Measurements from ENCODE around the gene KIFC3. TPM values are rescaled to one million over a fixed set of nuclear protein-coding genes. Genes with fewer than 3 reads are reported as not detected.
"Not testable (repeated sequence)": the region's sequence is repeated elsewhere in the genome, so short reads cannot be mapped to it uniquely, and the experiment has no call there.

The KIFC3 gene
- total RNA-seq, 2 experiments from 2014 or later: 0.53 TPM; not detected in 1

- Mint-ChIP-seq H3K4me1 (ENCODE audit: low read depth) (no peaks in the 10 kb centered on the region), H3K36me3 (ENCODE audit: low read depth) (no peaks in the 10 kb centered on the region), H3K9me3 (ENCODE audit: insufficient read depth) (no peaks in the 10 kb centered on the region), H3K4me3 (no peak overlapping the region), H3K27ac (no peak overlapping the region), H3K27me3 (ENCODE audit: low read depth) (no peaks in the 10 kb centered on the region)
- ATAC-seq (no peak), DNase-seq (no peak)
- ChIA-PET POLR2A (no interaction called here), CTCF (no interaction called here)
Measured at GRCh38 chr16:57788252-57788841, 13.9 kb downstream of the KIFC3 start.

GRCh38 chr16:57787519-57787905 is 14.8 kb downstream of the KIFC3 start:
- no peak for ATAC-seq
- no peak for DNase-seq
- Mint-ChIP-seq H3K9me3 (ENCODE audit: insufficient read depth) (no peaks in the 10 kb centered on the region), H3K4me3 (no peak overlapping the region), H3K27ac (no peak overlapping the region), H3K4me1 (ENCODE audit: low read depth) (no peaks in the 10 kb centered on the region), H3K27me3 (ENCODE audit: low read depth) (no peaks in the 10 kb centered on the region), H3K36me3 (ENCODE audit: low read depth) (no peaks in the 10 kb centered on the region)
- CTCF ChIA-PET: interaction anchor here (1.0 kb wide), 1 partner anchor 8 kb away, joined by 4 read pairs; no protein-coding TSS in a partner anchor
- POLR2A ChIA-PET: no interaction called here

GRCh38 chr16:57786632-57787518 is 15.4 kb downstream of the KIFC3 start:
- H3K27me3 Mint-ChIP-seq (ENCODE audit: low read depth): no peaks in the 10 kb centered on the region
- no peaks in the 10 kb centered on the region for H3K4me1 Mint-ChIP-seq (ENCODE audit: low read depth)
- ATAC-seq (no peak), DNase-seq (no peak)
- no peak overlapping the region for H3K4me3 Mint-ChIP-seq
- no peaks in the 10 kb centered on the region for H3K36me3 Mint-ChIP-seq (ENCODE audit: low read depth)
- H3K9me3 Mint-ChIP-seq (ENCODE audit: insufficient read depth): no peaks in the 10 kb centered on the region
- POLR2A ChIA-PET: no interaction called here
- CTCF ChIA-PET: interaction anchor here (1.0 kb wide), 1 partner anchor 9 kb away, joined by 4 read pairs; no protein-coding TSS in a partner anchor
- no peak overlapping the region for H3K27ac Mint-ChIP-seq

- Mint-ChIP-seq H3K27me3 (ENCODE audit: low read depth) (no peaks in the 10 kb centered on the region), H3K4me3 (no peak overlapping the region), H3K27ac (no peak overlapping the region), H3K4me1 (ENCODE audit: low read depth) (no peaks in the 10 kb centered on the region), H3K9me3 (ENCODE audit: insufficient read depth) (no peaks in the 10 kb centered on the region), H3K36me3 (ENCODE audit: low read depth) (no peaks in the 10 kb centered on the region)
- ChIA-PET POLR2A (no interaction called here), CTCF (no interaction called here)
- ATAC-seq: no peak
- no peak for DNase-seq
Measured at GRCh38 chr16:57785924-57786323, 16.4 kb downstream of the KIFC3 start.

GRCh38 chr16:57785385-57785784 is 16.9 kb downstream of the KIFC3 start:
- POLR2A ChIA-PET: no interaction called here
- Mint-ChIP-seq H3K36me3 (ENCODE audit: low read depth) (no peaks in the 10 kb centered on the region), H3K4me1 (ENCODE audit: low read depth) (no peaks in the 10 kb centered on the region), H3K27me3 (ENCODE audit: low read depth) (no peaks in the 10 kb centered on the region), H3K27ac (no peak overlapping the region), H3K9me3 (ENCODE audit: insufficient read depth) (no peaks in the 10 kb centered on the region), H3K4me3 (no peak overlapping the region)
- ATAC-seq: no peak
- DNase-seq: no peak
- CTCF ChIA-PET: no interaction called here

- CTCF ChIA-PET: no interaction called here
- ATAC-seq (no peak), DNase-seq (no peak)
- Mint-ChIP-seq H3K36me3 (ENCODE audit: low read depth) (no peaks in the 10 kb centered on the region), H3K27ac (no peak overlapping the region), H3K27me3 (ENCODE audit: low read depth) (no peaks in the 10 kb centered on the region), H3K4me3 (no peak overlapping the region), H3K9me3 (ENCODE audit: insufficient read depth) (no peaks in the 10 kb centered on the region), H3K4me1 (ENCODE audit: low read depth) (no peaks in the 10 kb centered on the region)
- POLR2A ChIA-PET: no interaction called here
Measured at GRCh38 chr16:57784334-57784733, 18.0 kb downstream of the KIFC3 start.

- ChIA-PET CTCF (no interaction called here), POLR2A (no interaction called here)
- Mint-ChIP-seq H3K27me3 (ENCODE audit: low read depth) (no peaks in the 10 kb centered on the region), H3K9me3 (ENCODE audit: insufficient read depth) (no peaks in the 10 kb centered on the region), H3K4me3 (no peak overlapping the region), H3K27ac (no peak overlapping the region), H3K4me1 (ENCODE audit: low read depth) (no peaks in the 10 kb centered on the region), H3K36me3 (ENCODE audit: low read depth) (no peaks in the 10 kb centered on the region)
- DNase-seq (no peak), ATAC-seq (no peak)
Measured at GRCh38 chr16:57783883-57784282, 18.4 kb downstream of the KIFC3 start.

- CTCF ChIA-PET: no interaction called here
- H3K27ac Mint-ChIP-seq: no peak overlapping the region
Measured at GRCh38 chr16:57783116-57783515, 19.2 kb downstream of the KIFC3 start.

GRCh38 chr16:57782607-57783055 is 19.7 kb downstream of the KIFC3 start:
- H3K4me1 Mint-ChIP-seq (ENCODE audit: low read depth): not testable (repeated sequence)

More at GRCh38 chr16:57783116-57783515, 19.2 kb downstream of the KIFC3 start:
- H3K4me1 Mint-ChIP-seq (ENCODE audit: low read depth): no peaks in the 10 kb centered on the region
- DNase-seq (no peak), ATAC-seq (no peak)
- H3K27me3 Mint-ChIP-seq (ENCODE audit: low read depth): peaks cover under 1% of the 10 kb centered on the region
- no peaks in the 10 kb centered on the region for H3K9me3 Mint-ChIP-seq (ENCODE audit: insufficient read depth)
- no peak overlapping the region for H3K4me3 Mint-ChIP-seq
- no peaks in the 10 kb centered on the region for H3K36me3 Mint-ChIP-seq (ENCODE audit: low read depth)
- POLR2A ChIA-PET: no interaction called here

GRCh38 chr16:57781741-57782606 is 20.3 kb downstream of the KIFC3 start:
- POLR2A ChIA-PET: no interaction called here
- ATAC-seq (no peak), DNase-seq (no peak)
- H3K9me3 Mint-ChIP-seq (ENCODE audit: insufficient read depth): no peaks in the 10 kb centered on the region
- H3K27me3 Mint-ChIP-seq (ENCODE audit: low read depth): peaks cover 5% of the 10 kb centered on the region
- H3K36me3 Mint-ChIP-seq (ENCODE audit: low read depth): no peaks in the 10 kb centered on the region
- H3K27ac Mint-ChIP-seq: no peak overlapping the region
- CTCF ChIA-PET: interaction anchor here (0.6 to 0.9 kb wide), 2 partner anchors 81 to 340 kb away, joined by 3 read pairs; no protein-coding TSS in a partner anchor
- no peaks in the 10 kb centered on the region for H3K4me1 Mint-ChIP-seq (ENCODE audit: low read depth)
- no peak overlapping the region for H3K4me3 Mint-ChIP-seq

More at GRCh38 chr16:57782607-57783055, 19.7 kb downstream of the KIFC3 start:
- H3K9me3 Mint-ChIP-seq (ENCODE audit: insufficient read depth); POLR2A ChIA-PET; ATAC-seq; H3K36me3 Mint-ChIP-seq (ENCODE audit: low read depth); H3K27ac Mint-ChIP-seq; DNase-seq; H3K4me3 Mint-ChIP-seq; H3K27me3 Mint-ChIP-seq (ENCODE audit: low read depth): not testable (repeated sequence)
- CTCF ChIA-PET: interaction anchor here (0.6 kb wide), 1 partner anchor 339 kb away, joined by 3 read pairs; no protein-coding TSS in a partner anchor

GRCh38 chr16:57781349-57781740 is 20.9 kb downstream of the KIFC3 start:
- no peak for ATAC-seq
- H3K4me3 Mint-ChIP-seq: no peak overlapping the region
- ChIA-PET POLR2A (no interaction called here), CTCF (interaction anchor here (0.9 kb wide), 1 partner anchor 82 kb away, joined by 3 read pairs; no protein-coding TSS in a partner anchor)
- no peak for DNase-seq
- H3K27me3 Mint-ChIP-seq (ENCODE audit: low read depth): peaks cover 5% of the 10 kb centered on the region
- H3K27ac Mint-ChIP-seq: no peak overlapping the region
- no peaks in the 10 kb centered on the region for H3K4me1 Mint-ChIP-seq (ENCODE audit: low read depth)
- no peaks in the 10 kb centered on the region for H3K9me3 Mint-ChIP-seq (ENCODE audit: insufficient read depth)
- H3K36me3 Mint-ChIP-seq (ENCODE audit: low read depth): no peaks in the 10 kb centered on the region

- H3K4me3 Mint-ChIP-seq; DNase-seq; H3K9me3 Mint-ChIP-seq (ENCODE audit: insufficient read depth); ATAC-seq; H3K36me3 Mint-ChIP-seq (ENCODE audit: low read depth); POLR2A ChIA-PET; CTCF ChIA-PET; H3K4me1 Mint-ChIP-seq (ENCODE audit: low read depth); H3K27me3 Mint-ChIP-seq (ENCODE audit: low read depth); H3K27ac Mint-ChIP-seq: not testable (repeated sequence)
Measured at GRCh38 chr16:57779836-57780235, 22.5 kb downstream of the KIFC3 start.

Measured in activated CD8-positive, alpha-beta T cell treated with anti-CD3 and anti-CD28 coated beads, Interleukin-2, amount 10 ng/mL, durations not matched to agents 7 days and 5 days (primary cell).